ENCODE data around the gene KLHL29. TPM values are rescaled to one million over a fixed set of nuclear protein-coding genes. Genes with fewer than 3 reads are reported as not detected.
A peak's percentile ranks its signal among the peaks of the same experiment; 100 is the strongest.

The KLHL29 gene
- total RNA-seq, 1 donor from 2014 or later, result 12.9 TPM

GRCh38 chr2:23611839-23612238 is 226.9 kb downstream of the KLHL29 start:
- intact Hi-C loops (cut with DNase I), result no loop called here
- Histone ChIP-seq H3K27me3 (ENCODE audit: low read depth) (no peaks in the 10 kb centered on the region), H3K4me3 (no peak overlapping the region), H3K9me3 (peaks cover 5% of the 10 kb centered on the region), H3K4me1 (peaks cover 6% of the 10 kb centered on the region), H3K27ac (no peak overlapping the region), H3K36me3 (no peaks in the 10 kb centered on the region)
- no peak for DNase-seq
- no peak for TF ChIP-seq CTCF (IDR thresholded peaks at IDR 0.05)
- no peak for ATAC-seq

- Histone ChIP-seq H3K27me3 (ENCODE audit: low read depth) (no peaks in the 10 kb centered on the region), H3K4me1 (peaks cover 11% of the 10 kb centered on the region), H3K4me3 (no peak overlapping the region), H3K36me3 (no peaks in the 10 kb centered on the region), H3K9me3 (peaks cover 5% of the 10 kb centered on the region), H3K27ac (no peak overlapping the region)
- intact Hi-C loops (cut with DNase I), result no loop called here
- ATAC-seq (no peak), DNase-seq (peak; percentile 42)
- no peak for TF ChIP-seq CTCF (IDR thresholded peaks at IDR 0.05)
These were observed 229.7 kb downstream of the KLHL29 start for GRCh38 chr2:23614701-23615100.

GRCh38 chr2:23615216-23616020 is 230.4 kb downstream of the KLHL29 start:
- intact Hi-C loops (cut with DNase I), result no loop called here
- Histone ChIP-seq H3K36me3 (no peaks in the 10 kb centered on the region), H3K9me3 (peaks cover 5% of the 10 kb centered on the region), H3K4me1 (peaks cover 11% of the 10 kb centered on the region), H3K27ac (no peak overlapping the region), H3K27me3 (ENCODE audit: low read depth) (no peaks in the 10 kb centered on the region), H3K4me3 (no peak overlapping the region)
- no peak for TF ChIP-seq CTCF (IDR thresholded peaks at IDR 0.05)
- ATAC-seq (no peak), DNase-seq (peak; percentile 26)

- ATAC-seq (peak in 1 of 2 donors; percentile 16), DNase-seq (peak; percentile 45)
- Histone ChIP-seq H3K4me1 (peaks cover 11% of the 10 kb centered on the region), H3K27ac (peak overlapping the region; percentile 74), H3K4me3 (no peak overlapping the region), H3K36me3 (no peaks in the 10 kb centered on the region), H3K9me3 (peaks cover 5% of the 10 kb centered on the region), H3K27me3 (ENCODE audit: low read depth) (no peaks in the 10 kb centered on the region)
- no peak for TF ChIP-seq CTCF (IDR thresholded peaks at IDR 0.05)
- intact Hi-C loops (cut with DNase I), result no loop called here
These were observed 231.7 kb downstream of the KLHL29 start for GRCh38 chr2:23616630-23617029.

GRCh38 chr2:23617167-23617810 is 232.3 kb downstream of the KLHL29 start:
- TF ChIP-seq CTCF (IDR thresholded peaks at IDR 0.05), result peak; percentile 44
- Histone ChIP-seq H3K27ac (peak overlapping the region; percentile 74), H3K4me1 (peaks cover 11% of the 10 kb centered on the region), H3K36me3 (no peaks in the 10 kb centered on the region), H3K9me3 (no peaks in the 10 kb centered on the region), H3K27me3 (ENCODE audit: low read depth) (no peaks in the 10 kb centered on the region), H3K4me3 (peak overlapping the region; percentile 31)
- intact Hi-C loops (cut with DNase I), result no loop called here
- peak; percentile 68 for DNase-seq
- peak; percentile 91 to 95 for ATAC-seq
